Stimulated activated CD8-positive, alpha-beta memory T cell treated with anti-CD3 and anti-CD28 coated beads, Interleukin-4, amount 100 ng/mL, for 4 hours (primary cell): ENCODE data around the gene IFIH1.

Experiments used
- DNase-seq, 2 donors: peaks; one replicate each; pipeline ENCODE4 v3.0.0-alpha.2; 2020; ENCODE audit warnings: low read depth in 2 of 2, low spot score in 1 of 2

Gene IFIH1

DNA sequence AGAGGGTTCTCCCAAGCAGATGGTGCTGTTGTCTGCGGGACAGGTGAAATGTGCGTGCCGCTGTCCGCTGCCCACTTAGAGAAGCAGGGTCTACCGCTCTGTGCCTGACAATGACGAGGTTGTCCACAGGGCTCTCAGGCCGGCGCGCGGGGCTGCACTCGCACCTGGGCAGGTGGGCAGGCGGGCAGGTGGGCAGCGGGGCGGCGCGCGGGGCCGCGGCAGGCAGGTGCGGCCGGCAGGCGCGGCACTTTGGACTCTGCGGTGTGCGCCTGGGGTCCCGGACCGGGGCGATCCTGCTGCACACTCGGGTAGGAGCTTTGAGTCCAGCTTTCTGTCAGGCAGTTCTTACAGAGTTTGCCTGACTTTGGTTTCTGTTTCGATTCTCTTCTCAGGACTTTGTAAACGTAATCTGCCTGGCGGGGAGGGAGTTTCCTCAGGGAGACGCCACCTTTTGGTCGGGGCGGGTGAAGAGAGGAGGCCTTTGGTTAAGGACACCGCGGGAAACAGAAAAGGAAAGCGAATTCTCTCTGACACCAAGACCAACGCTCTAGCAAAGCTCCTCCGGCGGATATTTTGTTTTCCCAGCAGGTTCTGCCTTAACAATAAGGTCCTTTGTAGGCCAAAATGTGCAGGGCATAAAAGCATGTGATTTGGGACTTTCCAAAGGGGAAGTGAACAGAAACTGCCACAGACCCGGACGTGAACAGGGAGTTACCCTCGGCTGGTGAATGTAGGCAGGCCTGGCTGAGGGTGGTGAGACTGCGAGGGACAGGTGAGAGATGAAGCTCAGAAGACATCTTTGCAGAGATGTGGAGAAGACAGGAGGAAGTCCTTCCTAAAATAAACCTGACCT lies at the start of gene IFIH1:
IFIH1 (minus strand) TSS at position 357 of the 853 bp plus-strand sequence. CDS start 377 bp downstream, outside the sequence.
- DNase-seq, result peak in 1 of 2 donors; percentile 46

DNA sequence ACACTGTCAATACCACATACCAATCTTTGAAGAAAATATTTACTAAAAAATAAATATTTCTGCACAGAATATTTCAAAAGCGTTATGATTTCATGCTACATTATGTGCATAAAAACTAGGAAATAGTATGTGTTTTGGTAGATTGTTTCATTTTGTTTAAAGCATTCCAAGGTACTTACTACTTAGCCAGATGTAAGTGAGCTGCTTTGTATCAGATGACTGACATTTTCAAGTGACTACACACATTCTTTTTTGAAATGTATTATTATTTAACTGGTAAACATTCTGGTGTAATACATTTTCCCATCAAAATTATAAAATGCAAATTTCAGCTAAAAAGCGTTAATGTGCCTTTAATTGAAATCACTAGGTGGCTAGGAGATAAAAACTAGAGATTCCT lies 46.9 kb upstream of the IFIH1 start:
- DNase-seq, result no peak

DNA sequence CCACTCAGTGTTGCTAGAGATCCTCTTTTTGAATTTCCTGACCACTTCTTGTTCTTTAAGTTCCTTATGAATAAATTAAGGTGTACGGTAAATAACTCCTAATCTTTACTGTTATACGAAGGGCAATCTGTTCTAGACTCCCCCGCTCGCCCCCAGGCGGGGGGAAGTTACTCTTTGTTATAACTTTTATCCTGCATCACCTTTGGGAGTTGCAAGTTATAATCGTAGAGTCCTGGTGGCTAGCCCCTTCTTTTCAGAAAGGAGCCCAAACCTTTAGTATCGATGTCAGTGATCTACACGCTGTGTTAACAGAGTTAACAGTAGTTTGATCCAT lies 26.1 kb upstream of the IFIH1 start:
- DNase-seq, result no peak

DNA sequence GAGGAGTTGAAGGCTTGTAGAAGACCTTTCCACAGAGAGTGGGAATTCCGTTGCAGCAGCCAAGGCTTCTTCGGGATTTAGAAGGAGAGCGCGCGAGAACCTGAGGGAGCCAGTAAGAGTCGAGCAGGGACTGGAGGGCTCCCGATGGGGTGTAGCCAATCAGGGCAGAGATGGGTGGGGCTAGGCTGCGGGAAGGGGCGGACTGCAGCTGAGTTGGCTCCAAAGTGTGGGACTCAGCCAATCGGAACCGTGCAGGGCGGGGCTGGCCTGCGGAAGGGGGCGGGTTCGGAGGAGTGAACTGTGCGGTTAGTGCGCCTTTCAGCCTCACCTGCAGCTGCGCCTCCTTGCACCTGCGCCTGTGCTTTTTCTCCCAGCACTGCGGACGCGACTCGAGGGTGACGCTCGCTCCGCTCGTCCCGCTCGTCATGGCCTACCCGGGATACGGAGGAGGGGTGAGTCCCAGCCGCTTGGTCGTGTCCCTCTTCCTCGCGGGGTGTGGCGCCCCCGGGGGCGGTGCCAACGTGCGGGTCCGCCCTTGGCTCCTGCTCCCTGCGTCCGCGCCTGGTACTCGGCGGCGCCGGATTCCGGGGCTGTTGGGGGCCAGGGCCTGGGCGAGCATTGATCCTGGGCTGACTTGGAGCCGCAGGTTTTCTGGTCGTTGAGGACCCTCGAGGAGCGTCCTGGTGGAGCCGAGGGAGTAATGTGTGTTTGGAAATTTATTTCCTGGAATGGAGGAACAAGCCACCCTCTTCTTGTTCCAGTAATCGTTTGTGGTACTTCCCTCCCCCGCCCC lies 25.5 kb upstream of the IFIH1 start, which contains the start of gene GCA:
GCA (plus strand) TSS at position 309 of the 793 bp plus-strand sequence; CDS start at position 426, 117 bp downstream.
- peak; percentile 94 to 95 for DNase-seq

DNA sequence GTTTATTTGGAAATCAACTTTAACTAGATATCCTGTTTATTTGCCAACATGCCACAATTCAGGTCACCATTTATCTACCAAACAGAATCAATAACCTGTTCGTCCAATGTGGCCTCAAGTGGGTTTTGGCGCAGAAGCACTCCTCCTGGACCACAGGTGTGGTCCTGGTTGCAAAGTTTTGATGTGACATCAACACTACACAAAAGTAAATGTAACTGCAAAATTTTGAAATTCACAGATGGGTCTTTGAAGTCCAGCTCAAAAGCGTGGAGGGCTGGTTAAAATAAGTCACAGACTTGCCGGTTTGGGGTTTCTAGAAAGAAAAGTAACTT lies 25.0 kb upstream of the IFIH1 start:
- no peak for DNase-seq

DNA sequence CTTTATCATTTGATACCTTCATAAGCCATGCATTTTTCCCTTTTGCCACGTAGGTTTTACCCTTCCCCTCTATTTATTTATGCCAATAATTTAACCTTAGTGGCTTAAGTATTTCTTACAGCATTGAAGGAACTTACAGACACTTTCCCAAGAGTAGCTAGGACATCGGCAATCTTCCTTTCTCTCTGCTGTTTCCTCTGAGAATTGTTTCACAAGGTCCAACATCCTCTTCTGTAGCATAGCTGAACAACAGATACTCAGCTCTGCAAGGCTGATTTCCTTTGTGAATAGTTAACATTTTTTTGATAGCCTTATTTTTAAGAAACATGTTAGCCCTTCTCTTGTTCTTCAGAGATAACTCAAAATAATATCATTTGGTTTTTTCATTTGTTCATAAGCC lies 24.4 kb upstream of the IFIH1 start:
- no peak for DNase-seq

DNA sequence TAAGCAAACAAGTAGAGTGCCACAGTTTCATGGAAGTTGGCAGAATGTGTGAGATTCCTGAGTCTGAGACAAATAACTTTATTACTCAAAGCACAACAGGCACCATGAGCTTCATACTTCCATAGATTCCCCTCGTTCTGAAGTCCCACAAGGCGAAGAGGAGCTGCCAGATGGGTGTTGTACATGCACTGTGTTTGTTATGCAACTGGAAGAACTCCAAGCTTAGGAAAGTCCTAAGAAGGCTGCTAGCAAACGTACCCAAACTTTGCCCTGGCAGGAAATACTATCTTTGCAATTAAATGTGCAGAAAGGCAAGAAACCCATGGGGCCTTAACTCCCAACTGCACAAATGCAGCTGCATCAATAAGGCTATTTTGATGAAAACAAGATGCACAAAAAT lies 23.8 kb upstream of the IFIH1 start:
- no peak for DNase-seq

DNA sequence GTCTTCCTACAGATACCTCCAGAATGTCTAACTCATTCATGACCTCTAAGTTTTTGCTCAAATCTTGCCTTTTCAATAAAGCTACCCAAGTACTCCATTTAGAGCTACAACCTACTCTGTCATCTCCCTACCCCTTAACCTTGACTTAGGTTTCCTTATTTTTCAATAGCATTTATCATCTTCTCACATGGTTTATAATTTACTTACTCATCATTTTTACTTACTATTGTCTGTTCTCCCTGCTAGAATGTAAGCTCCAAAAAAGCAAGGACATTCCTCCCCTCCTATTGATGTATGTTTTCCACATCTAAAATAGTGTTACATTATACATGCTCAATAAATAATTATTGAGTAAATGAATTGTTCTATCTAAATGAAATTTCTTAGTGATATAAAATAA lies 22.3 kb upstream of the IFIH1 start:
- no peak for DNase-seq

DNA sequence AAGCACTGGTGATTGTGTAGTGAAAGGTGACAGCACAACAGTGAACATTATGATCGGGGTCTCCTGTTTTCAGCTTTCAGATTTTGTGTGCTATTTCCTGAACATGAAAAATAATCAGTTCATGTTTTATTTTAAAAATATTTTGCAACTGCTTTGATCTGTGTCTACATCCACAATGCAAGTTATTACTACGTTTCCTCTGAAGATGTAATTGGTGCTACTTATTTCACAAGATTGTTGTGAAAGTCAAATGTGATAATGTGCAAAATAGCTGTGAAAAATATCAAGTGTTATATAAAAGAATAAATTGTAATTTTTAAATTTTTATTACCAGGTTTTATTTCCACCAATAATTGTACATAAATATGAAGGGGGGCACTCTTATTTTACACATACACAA lies 19.4 kb upstream of the IFIH1 start:
- no peak for DNase-seq

DNA sequence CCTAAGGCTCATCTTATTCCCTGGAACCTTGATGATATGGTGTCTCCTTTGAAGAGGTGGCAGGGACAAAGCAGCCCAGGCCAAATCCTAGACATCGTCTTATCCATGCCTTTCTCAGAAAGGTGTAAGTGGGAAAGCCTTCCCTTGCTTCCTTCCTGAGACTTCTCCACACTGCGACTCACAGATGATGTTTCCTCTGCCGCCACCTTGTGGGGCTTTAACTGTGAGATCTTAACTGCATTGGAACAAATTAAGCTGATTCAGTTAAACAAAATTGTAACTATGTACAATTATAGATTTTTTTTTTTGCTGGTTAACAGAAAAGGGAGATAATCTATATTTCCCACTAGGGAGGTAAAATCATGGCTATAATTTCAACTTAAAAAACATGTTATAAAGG lies 15.5 kb upstream of the IFIH1 start:
- DNase-seq, result no peak

DNA sequence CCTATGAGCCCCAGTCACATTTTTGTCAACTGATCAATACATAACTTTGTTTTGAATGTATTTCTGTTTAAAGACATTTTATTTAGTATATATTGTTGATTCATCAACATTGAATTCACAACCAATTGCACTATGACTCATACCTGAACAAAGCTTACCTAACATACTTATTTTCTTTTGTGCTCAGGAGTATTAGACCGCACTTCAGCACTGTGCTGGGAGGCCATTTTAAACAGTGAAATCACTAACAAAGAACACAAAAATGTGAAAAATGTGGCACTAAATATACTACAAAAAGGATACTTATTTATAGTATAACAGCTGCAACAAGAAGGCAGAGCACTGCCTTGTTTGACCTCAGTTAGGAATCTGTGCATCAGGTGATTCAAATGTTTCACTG lies 12.4 kb upstream of the IFIH1 start:
- no peak for DNase-seq

DNA sequence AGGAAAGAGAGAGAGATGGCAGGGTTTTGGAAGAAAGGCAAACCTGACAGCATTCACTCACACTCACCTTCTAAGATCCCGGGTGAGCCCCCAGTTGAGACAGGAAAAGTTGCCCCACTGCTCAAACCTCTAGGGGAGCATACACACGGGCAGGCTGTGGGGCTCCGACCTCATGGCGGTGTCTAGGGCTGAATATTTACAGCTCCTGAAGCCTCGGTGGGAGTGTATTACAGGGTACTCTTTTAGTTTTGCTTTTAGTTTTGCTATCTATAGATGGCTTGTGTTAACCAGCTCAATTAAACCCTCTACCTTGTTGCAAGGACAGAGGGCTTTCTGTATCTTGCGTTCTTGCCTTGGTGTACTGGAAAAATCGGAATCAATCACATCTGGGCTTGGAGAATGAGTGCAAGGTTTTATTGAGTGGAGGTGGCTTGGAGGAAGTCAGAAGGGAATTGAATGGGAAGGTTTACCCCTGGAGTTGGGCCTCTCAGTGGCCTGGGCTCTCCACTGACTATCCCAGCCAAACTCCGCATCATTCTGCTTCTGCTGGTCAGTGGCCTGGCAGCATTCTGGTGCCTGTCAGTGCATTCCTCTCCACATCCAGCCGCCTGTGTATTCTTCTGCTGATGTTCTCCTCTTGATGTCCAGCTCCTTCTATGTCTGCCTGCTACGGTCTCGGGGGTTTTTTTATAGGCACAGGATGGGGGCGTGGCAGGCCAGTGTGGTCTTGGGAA lies 10.1 kb upstream of the IFIH1 start:
- no peak for DNase-seq

DNA sequence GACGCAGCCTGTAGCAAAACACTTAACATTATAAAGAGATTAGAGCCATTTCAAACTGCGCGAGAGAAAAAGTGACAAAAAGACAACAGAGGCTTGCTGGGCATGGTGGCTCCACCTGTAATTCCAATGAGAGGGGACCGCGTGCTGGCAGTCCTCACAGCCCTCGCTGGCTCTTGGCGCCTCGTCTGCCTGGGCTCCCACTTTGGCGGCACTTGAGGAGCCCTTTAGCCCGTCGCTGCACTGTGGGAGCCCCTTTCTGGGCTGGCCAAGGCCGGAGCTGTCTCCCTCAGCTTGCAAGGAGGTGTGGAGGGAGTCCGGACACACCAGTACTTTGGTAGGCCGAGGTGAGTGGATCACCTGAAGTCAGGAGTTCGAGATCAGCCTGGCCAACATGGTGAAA lies 9.3 kb upstream of the IFIH1 start:
- no peak for DNase-seq

DNA sequence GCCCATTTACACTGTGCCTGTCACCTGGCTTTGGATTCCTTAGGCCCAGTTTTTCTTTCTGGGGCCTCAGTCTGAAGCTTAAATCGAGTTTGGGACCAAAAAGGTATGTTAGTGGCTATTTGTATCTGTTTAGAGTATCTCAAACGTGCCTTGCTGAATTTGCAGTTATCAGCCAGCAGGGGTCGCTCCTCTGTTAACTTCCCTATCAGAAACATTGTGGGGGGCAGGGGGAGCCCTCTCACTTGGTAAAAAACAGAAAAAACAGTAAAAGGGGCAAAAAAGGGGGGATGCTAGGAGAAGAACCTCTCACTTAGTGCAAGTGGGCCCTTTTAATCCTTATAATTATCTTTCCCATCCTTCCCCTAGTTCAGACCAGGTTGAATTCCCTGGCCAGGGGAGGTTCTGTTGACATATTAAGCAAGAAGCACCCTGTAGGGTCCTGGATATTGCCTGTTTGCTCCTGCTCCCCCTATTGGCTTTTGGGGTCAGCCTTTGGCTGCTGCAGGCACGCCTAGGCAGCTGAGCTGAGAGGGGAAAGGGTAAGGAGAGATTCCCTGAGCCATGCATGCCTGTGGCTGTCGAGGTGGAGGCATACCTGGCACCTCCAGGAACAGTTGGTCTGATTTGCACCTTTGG lies 8.8 kb upstream of the IFIH1 start:
- DNase-seq, result no peak

DNA sequence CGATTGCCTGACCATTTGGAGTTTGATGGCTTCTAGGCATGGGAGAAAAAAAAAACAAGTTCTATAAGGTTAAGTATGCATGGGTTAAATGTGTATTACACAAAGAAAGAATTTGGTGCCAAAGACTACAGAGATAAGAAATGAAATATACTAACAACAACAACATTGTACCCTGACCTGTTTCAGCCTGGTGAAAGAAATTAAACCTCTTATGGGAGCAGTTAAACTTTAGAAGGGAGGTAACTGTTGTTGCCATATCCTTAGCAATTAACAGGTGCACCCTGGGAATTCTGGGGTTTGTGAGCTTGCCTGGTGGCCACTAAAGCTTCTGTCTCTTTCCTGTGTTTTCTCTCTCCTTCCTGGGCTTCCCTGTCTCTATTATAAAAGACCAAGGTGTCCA lies 6.5 kb upstream of the IFIH1 start:
- no peak for DNase-seq

DNA sequence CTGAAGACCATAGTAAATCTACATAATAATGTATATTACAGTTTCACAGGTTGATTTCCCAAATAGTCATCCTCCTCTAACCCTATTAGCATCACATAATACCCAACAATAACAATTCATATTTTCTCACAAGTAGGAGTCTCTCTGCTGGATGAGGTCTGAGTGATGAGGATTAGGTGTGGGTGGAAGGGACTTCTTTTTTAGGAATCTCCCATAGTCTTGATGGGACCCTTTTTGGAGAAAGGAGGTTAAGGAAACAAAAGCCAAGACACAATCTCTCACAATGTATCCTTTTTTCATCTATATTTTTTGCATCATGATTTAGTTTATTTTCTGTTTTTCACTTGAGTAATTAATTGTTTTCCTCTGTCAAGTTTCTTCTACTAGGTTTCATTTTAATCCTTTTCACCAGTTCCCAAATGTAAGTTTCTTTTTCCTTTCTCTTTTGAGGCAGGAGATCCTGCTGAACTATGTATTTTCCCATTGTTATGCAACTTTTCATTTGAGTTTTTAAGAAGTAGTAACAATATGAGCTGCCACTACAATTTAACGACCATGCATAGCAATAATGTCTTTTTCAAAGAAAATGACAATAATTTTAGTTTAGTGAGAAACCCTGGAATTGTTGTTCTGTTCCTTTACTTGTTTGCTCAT lies 2.5 kb upstream of the IFIH1 start:
- no peak for DNase-seq

DNA sequence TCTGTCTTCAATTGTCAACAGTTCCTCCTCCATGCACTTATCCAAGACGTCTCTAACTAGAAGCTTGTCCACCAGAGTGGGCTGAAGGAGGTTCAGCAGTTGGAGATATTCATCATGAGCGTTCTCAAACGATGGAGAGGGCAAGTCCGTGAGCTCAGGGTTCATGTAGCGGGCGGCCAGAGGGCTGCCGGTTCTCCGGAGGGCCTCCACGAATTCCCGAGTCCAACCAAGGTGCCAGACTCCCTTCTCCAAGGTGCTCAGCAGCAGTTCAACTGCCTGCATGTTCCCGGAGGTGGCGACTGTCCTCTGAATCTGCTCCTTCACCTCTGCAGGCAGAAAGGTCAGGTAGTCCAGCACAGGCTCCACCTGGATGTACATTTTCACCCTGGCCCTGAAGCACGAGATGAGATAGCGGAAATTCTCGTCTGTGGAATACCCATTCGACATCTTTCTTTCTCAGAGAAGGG lies 590 bp downstream of the IFIH1 start:
- DNase-seq, result no peak

DNA sequence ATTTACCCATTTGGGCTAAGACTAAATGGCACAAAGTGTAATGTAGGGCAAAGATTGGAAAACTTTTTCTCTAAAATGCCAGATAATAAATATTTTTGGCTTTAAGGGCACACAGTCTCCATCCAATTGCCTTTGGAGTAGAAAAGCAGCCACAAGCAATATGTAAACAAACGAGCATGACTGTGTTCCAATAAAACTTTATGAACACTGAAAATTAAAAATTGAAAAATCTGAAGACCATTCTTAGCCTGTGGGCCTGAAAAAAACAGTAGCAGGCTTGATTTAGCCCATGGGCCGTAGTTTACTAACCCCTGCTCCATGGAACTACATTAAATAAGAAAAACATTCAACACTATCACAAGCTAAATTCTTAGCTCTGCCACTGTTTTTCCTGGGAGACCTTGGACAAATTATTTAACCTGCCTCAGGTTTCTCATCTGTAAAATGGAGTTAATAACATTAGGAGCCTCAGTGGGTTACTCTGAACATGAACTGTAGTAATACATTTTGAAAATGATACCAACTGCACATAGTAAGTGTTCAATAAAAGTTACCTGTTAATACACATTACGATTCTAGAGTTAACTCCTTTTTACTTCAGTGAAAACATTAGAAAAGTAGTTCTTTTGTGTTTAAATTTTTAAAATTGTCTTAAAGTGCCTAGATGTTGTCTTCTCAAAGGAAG lies 1.3 kb downstream of the IFIH1 start:
- DNase-seq, result no peak

DNA sequence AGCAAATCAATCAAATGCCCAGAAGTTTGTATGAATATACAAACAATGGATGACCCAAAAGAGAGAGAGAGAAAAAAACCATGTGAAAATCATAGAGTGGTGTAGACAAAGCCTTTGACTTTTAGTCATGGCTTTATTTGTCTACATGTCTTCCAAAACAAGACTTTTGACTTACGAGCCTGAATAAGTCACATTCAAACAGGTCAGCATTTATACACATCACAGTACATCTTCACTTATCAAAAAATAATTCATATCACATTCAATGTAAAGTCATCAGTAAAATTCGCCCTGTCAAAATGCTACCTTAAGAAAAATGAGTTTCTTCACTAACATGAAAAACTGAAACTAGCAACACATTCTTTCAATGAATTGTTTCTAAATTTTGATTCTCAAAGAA lies 1.9 kb downstream of the IFIH1 start:
- no peak for DNase-seq

DNA sequence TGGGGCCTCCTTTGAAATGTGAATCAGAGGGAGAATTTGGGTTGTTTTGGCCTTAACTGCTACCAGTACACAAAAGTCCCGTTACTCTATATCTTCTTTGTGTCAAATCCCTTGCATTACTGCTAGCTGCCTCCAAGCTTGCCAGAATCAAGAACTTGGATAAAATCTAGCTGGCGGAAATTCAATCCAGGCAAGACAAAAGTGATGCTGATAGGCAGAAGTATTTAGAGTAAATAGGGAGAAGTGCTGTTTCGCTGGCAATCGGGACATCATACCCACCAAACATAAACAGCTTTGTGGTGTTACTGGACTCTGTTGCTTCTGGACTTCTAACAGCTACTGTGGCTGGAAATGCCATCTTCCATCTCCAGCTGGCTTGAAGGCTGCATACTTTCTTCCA lies 2.5 kb downstream of the IFIH1 start:
- DNase-seq, result no peak
